ENCODE measurements around the gene LY6G6D. TPM values are rescaled to one million over a fixed set of nuclear protein-coding genes. Genes with fewer than 3 reads are reported as not detected.

The LY6G6D gene
- total RNA-seq, 4 donors from 2014 or later = not detected

DNA sequence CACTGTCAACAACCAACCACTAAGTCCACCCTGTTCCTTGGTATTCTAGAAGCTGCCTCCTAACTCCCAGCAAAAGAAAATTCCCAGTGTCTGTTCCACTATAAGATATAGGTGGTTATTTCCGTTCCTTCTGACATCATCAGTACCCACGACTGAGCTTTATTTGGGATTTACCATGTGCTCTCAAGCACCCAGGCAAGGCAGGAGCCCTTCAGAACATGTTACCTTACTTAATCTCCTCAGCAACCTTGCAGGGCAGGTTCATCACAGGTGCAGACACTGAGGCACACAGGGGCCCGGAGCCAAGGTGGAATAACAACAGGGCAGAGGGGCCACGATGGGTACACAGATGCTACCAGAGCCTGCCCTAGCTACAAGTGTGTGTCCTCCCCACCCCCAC, 22.8 kb upstream of the LY6G6D start:
- TF ChIP-seq, protein P1, sequence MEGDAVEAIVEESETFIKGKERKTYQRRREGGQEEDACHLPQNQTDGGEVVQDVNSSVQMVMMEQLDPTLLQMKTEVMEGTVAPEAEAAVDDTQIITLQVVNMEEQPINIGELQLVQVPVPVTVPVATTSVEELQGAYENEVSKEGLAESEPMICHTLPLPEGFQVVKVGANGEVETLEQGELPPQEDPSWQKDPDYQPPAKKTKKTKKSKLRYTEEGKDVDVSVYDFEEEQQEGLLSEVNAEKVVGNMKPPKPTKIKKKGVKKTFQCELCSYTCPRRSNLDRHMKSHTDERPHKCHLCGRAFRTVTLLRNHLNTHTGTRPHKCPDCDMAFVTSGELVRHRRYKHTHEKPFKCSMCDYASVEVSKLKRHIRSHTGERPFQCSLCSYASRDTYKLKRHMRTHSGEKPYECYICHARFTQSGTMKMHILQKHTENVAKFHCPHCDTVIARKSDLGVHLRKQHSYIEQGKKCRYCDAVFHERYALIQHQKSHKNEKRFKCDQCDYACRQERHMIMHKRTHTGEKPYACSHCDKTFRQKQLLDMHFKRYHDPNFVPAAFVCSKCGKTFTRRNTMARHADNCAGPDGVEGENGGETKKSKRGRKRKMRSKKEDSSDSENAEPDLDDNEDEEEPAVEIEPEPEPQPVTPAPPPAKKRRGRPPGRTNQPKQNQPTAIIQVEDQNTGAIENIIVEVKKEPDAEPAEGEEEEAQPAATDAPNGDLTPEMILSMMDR (IDR thresholded peaks at IDR 0.05) = no peak
- no peak for TF ChIP-seq POLR2A (IDR thresholded peaks at IDR 0.05)
- no peaks in the 10 kb centered on the region for H3K4me1 ChIP-seq
- peaks cover 66 to 71% of the 10 kb centered on the region in 2 donors for H3K36me3 ChIP-seq
- DNase-seq = no peak
- no peaks in the 10 kb centered on the region for H3K27me3 ChIP-seq
- intact Hi-C loops (cut with DNase I) = no loop called here
- no peak overlapping the region for H3K27ac ChIP-seq
- no peak overlapping the region for H3K4me3 ChIP-seq (replicated peaks in 1 of 3)
- H3K9me3 ChIP-seq = no peaks in the 10 kb centered on the region
- 88 to 98% methylated on average over 4 of the region's 4 CpGs for whole genome bisulfite sequencing, 2 donors

DNA sequence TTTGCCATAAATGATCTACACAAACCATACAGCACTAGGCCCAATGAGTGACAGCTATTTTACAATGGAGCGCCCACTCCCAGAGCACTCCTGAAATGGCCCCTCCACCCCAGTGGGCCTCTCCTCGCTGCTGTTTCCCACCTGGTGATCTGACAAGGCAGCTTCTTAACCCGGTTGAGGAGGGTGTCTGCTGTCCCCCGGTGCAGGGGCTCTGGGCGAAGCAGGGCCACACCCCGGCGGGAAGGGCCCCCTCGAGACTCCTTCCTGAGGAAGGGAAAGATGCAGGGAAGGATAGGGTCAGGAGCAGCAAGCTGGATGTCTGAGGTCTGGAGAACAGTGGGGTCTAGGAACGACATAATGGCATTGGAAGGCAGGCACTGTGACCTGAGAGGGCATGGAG, 22.3 kb upstream of the LY6G6D start:
- WGBS, 2 donors = 89 to 96% methylated on average over 9 of the region's 9 CpGs
- H3K4me1 ChIP-seq = no peaks in the 10 kb centered on the region
- H3K27ac ChIP-seq = no peak overlapping the region
- intact Hi-C loops (cut with DNase I) = no loop called here
- peaks cover 61 to 66% of the 10 kb centered on the region in 2 donors for H3K36me3 ChIP-seq
- no peaks in the 10 kb centered on the region for H3K27me3 ChIP-seq
- TF ChIP-seq, protein P1 (IDR thresholded peaks at IDR 0.05) = no peak
- TF ChIP-seq POLR2A (IDR thresholded peaks at IDR 0.05) = no peak
- DNase-seq = no peak
- no peaks in the 10 kb centered on the region for H3K9me3 ChIP-seq
- no peak overlapping the region for H3K4me3 ChIP-seq (replicated peaks in 1 of 3)

DNA sequence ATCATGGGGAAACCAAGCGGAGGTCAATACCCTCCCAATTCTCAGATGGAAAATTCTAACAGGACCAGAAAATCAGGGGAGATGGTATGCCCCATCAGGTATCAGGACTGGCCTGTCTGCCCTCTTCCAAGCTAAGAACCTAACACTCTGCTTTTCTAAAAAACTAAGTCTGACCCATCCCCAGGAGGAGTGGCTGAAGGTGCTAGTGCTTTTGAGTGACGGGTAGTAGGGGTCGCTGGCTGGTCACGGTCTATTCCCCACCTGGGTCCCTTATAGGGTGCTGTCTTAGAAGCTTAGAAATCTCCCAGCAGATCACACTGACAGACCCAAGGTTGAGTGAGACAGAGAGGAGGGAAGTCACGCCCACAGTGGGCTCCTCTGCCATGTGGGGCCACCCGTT, 21.6 kb upstream of the LY6G6D start:
- no peak for DNase-seq
- Histone ChIP-seq H3K27me3 (no peaks in the 10 kb centered on the region), H3K4me1 (no peaks in the 10 kb centered on the region), H3K36me3 (peaks cover 54 to 59% of the 10 kb centered on the region in 2 donors), H3K9me3 (no peaks in the 10 kb centered on the region), H3K4me3 (replicated peaks in 1 of 3) (no peak overlapping the region), H3K27ac (no peak overlapping the region)
- 90 to 91% methylated on average over 6 of the region's 6 CpGs for WGBS, 2 donors
- TF ChIP-seq POLR2A (IDR thresholded peaks at IDR 0.05) = no peak
- TF ChIP-seq, protein P1 (IDR thresholded peaks at IDR 0.05) = no peak
- intact Hi-C loops (cut with DNase I) = no loop called here

DNA sequence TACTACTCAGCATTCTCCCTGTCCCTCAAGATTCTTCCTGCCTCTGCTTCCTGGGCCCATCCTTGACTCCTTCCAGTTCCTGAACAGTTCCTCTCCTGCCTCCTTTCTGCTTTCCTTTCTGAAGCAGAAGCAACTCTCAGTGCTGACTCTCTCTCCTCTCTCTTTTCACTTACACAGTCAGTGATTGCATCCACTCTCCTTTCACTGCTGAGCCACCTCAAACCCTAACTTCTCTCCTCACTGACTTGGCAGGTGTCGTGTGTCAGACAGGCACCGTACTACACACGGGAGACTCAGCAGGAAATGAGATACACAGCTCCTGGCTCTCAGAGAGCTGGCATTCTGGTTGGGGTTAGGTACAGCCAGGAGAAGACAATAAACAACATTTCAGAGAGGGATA, 17.6 kb upstream of the LY6G6D start:
- no peak for DNase-seq
- no peak overlapping the region for H3K4me3 ChIP-seq (replicated peaks in 1 of 3)
- H3K36me3 ChIP-seq = peaks cover 21 to 34% of the 10 kb centered on the region in 2 donors
- no peak for TF ChIP-seq POLR2A (IDR thresholded peaks at IDR 0.05)
- TF ChIP-seq, protein P1 (IDR thresholded peaks at IDR 0.05) = no peak
- no peaks in the 10 kb centered on the region for H3K9me3 ChIP-seq
- H3K4me1 ChIP-seq = peaks cover 16 to 20% of the 10 kb centered on the region in 2 donors
- no peaks in the 10 kb centered on the region for H3K27me3 ChIP-seq
- intact Hi-C loops (cut with DNase I) = no loop called here
- no peak overlapping the region for H3K27ac ChIP-seq
- 50 to 63% methylated on average over 3 of the region's 3 CpGs for WGBS, 2 donors

DNA sequence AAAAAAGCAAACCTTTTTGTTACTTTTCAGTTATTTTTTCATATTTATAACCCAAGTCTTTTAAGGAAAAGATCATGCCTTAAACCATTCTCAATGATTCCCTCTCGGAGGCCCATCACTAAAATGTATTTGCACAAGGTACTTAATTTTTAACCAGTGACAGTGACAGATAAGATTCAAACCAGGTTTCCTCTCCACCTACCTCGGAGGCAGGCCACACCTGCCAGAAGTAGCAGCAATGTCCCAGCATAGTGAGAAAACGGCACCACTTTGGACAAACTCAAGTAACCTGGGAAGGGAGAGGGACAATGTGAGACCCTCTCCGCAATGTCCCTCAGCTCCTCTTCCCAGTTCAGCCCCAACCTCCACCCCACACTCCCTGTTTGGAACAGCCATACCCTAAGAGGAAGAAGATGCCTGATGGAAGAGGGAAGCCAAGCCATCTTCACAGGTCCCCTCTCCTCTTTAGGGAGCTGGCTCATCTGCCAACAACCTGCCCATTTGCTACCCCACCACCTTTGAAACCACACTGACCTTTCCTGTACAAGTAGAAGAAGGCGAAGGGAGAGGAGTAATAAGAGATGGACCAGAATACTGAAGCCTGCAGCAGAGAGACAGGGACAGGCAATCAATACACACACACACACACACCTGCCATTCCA, 14.3 kb upstream of the LY6G6D start:
- TF ChIP-seq, protein P1 (IDR thresholded peaks at IDR 0.05) = no peak
- no peak for TF ChIP-seq POLR2A (IDR thresholded peaks at IDR 0.05)
- Histone ChIP-seq H3K27ac (no peak overlapping the region), H3K36me3 (peaks cover 6% of the 10 kb centered on the region in 2 donors), H3K4me1 (peaks cover 20 to 21% of the 10 kb centered on the region in 2 donors), H3K4me3 (replicated peaks in 1 of 3) (no peak overlapping the region), H3K9me3 (no peaks in the 10 kb centered on the region), H3K27me3 (no peaks in the 10 kb centered on the region)
- intact Hi-C loops (cut with DNase I) = loop anchor here (5.0 kb wide), 1 partner anchor 36 kb away; the partner anchor contains the start of gene CLIC1
- 92 to 94% methylated on average over 5 of the region's 5 CpGs for WGBS, 2 donors
- DNase-seq = no peak
